ENCODE results near the gene IGFBPL1. TPM values are rescaled to one million over a fixed set of nuclear protein-coding genes. Genes with fewer than 3 reads are reported as not detected.

The IGFBPL1 gene
- total and polyA plus RNA-seq, 2 of the 13 experiments (the other 11 are each of a cell fraction or from before 2014, with no cell fraction given): 0.24 TPM; not detected in 1

DNA sequence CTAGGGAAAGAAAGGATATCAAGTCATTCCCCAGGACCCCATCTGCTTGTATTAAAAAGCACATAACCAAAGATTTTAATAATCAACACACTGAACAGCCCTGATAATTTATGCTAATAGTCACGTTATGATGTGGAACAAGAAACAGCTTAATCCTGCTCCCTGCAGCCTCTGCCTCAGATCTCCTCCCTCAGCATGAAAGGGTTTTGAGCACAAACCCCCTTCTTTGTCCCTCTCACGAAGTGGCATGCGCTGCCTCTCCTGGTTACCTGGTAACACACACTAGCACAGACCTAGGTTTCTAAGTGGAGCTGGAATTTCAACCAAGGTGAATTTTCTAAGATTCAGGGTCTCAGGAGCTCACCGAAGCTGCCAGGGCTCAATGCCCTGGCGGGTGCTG, 5.1 kb downstream of the IGFBPL1 start (continued):
- TF ChIP-seq, protein P1, sequence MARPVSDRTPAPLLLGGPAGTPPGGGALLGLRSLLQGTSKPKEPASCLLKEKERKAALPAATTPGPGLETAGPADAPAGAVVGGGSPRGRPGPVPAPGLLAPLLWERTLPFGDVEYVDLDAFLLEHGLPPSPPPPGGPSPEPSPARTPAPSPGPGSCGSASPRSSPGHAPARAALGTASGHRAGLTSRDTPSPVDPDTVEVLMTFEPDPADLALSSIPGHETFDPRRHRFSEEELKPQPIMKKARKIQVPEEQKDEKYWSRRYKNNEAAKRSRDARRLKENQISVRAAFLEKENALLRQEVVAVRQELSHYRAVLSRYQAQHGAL (CRISPR knock-in tag; IDR thresholded peaks at IDR 0.05; ENCODE audit: not compliant biosample characterization): no peak
- TF ChIP-seq ZBTB3 (CRISPR knock-in tag; IDR thresholded peaks at IDR 0.05; ENCODE audit: borderline replicate concordance, low read depth) (no peak), POLR2AphosphoS5 (IDR thresholded peaks at IDR 0.05; ENCODE audit: low read depth, low read length) (no peak), MED8 (CRISPR knock-in tag; IDR thresholded peaks at IDR 0.05; ENCODE audit: insufficient replicate concordance) (no peak), ARNT (IDR thresholded peaks at IDR 0.05) (no peak)
- TF ChIP-seq, protein P2, sequence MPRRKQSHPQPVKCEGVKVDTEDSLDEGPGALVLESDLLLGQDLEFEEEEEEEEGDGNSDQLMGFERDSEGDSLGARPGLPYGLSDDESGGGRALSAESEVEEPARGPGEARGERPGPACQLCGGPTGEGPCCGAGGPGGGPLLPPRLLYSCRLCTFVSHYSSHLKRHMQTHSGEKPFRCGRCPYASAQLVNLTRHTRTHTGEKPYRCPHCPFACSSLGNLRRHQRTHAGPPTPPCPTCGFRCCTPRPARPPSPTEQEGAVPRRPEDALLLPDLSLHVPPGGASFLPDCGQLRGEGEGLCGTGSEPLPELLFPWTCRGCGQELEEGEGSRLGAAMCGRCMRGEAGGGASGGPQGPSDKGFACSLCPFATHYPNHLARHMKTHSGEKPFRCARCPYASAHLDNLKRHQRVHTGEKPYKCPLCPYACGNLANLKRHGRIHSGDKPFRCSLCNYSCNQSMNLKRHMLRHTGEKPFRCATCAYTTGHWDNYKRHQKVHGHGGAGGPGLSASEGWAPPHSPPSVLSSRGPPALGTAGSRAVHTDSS (CRISPR knock-in tag; conservative IDR thresholded peaks at IDR 0.05): no peak
- TF ChIP-seq, protein P3, sequence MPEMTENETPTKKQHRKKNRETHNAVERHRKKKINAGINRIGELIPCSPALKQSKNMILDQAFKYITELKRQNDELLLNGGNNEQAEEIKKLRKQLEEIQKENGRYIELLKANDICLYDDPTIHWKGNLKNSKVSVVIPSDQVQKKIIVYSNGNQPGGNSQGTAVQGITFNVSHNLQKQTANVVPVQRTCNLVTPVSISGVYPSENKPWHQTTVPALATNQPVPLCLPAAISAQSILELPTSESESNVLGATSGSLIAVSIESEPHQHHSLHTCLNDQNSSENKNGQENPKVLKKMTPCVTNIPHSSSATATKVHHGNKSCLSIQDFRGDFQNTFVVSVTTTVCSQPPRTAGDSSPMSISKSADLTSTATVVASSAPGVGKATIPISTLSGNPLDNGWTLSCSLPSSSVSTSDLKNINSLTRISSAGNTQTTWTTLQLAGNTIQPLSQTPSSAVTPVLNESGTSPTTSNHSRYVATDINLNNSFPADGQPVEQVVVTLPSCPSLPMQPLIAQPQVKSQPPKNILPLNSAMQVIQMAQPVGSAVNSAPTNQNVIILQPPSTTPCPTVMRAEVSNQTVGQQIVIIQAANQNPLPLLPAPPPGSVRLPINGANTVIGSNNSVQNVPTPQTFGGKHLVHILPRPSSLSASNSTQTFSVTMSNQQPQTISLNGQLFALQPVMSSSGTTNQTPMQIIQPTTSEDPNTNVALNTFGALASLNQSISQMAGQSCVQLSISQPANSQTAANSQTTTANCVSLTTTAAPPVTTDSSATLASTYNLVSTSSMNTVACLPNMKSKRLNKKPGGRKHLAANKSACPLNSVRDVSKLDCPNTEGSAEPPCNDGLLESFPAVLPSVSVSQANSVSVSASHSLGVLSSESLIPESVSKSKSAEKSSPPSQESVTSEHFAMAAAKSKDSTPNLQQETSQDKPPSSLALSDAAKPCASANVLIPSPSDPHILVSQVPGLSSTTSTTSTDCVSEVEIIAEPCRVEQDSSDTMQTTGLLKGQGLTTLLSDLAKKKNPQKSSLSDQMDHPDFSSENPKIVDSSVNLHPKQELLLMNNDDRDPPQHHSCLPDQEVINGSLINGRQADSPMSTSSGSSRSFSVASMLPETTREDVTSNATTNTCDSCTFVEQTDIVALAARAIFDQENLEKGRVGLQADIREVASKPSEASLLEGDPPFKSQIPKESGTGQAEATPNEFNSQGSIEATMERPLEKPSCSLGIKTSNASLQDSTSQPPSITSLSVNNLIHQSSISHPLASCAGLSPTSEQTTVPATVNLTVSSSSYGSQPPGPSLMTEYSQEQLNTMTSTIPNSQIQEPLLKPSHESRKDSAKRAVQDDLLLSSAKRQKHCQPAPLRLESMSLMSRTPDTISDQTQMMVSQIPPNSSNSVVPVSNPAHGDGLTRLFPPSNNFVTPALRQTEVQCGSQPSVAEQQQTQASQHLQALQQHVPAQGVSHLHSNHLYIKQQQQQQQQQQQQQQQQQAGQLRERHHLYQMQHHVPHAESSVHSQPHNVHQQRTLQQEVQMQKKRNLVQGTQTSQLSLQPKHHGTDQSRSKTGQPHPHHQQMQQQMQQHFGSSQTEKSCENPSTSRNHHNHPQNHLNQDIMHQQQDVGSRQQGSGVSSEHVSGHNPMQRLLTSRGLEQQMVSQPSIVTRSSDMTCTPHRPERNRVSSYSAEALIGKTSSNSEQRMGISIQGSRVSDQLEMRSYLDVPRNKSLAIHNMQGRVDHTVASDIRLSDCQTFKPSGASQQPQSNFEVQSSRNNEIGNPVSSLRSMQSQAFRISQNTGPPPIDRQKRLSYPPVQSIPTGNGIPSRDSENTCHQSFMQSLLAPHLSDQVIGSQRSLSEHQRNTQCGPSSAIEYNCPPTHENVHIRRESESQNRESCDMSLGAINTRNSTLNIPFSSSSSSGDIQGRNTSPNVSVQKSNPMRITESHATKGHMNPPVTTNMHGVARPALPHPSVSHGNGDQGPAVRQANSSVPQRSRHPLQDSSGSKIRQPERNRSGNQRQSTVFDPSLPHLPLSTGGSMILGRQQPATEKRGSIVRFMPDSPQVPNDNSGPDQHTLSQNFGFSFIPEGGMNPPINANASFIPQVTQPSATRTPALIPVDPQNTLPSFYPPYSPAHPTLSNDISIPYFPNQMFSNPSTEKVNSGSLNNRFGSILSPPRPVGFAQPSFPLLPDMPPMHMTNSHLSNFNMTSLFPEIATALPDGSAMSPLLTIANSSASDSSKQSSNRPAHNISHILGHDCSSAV (CRISPR knock-in tag; IDR thresholded peaks at IDR 0.05; ENCODE audit: borderline replicate concordance): no peak

Measured in HepG2 (cell line).